ENCODE data around the gene WDR37.
"Not testable (repeated sequence)": the region's sequence is repeated elsewhere in the genome, so short reads cannot be mapped to it uniquely, and the experiment has no call there.

Gene WDR37, protein sequence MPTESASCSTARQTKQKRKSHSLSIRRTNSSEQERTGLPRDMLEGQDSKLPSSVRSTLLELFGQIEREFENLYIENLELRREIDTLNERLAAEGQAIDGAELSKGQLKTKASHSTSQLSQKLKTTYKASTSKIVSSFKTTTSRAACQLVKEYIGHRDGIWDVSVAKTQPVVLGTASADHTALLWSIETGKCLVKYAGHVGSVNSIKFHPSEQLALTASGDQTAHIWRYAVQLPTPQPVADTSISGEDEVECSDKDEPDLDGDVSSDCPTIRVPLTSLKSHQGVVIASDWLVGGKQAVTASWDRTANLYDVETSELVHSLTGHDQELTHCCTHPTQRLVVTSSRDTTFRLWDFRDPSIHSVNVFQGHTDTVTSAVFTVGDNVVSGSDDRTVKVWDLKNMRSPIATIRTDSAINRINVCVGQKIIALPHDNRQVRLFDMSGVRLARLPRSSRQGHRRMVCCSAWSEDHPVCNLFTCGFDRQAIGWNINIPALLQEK

GRCh38 chr10:1056326-1057105, at the start of gene WDR37:
WDR37 (plus strand) TSS chr10:1056385; CDS start chr10:1072156, 15,771 bp downstream.
- DNase-seq (ENCODE audit: low read depth): peak; percentile 95

DNA sequence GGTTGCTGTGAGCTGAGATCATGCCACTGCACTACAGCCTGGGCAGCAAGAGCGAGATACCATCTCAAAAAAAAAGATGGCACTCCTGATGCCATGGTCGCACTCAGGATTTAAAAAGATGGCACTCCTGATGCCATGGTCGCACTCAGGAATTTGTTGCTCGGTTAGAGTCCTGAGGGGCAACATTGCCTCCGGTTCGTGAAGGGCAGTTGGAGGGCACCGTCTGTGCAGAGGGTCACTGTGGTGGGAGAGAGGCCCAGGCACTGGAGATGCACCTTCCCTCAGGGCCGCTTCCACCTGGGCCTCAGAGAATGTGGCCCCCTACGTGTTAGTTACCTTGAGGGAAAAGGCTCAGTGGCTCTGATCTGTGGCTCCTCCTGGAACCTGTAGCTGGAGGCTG, 49.6 kb upstream of the WDR37 start:
- DNase-seq (ENCODE audit: low read depth): no peak

- DNase-seq (ENCODE audit: low read depth): no peak
Observed at GRCh38 chr10:1007583-1007982, 48.6 kb upstream of the WDR37 start.

DNA sequence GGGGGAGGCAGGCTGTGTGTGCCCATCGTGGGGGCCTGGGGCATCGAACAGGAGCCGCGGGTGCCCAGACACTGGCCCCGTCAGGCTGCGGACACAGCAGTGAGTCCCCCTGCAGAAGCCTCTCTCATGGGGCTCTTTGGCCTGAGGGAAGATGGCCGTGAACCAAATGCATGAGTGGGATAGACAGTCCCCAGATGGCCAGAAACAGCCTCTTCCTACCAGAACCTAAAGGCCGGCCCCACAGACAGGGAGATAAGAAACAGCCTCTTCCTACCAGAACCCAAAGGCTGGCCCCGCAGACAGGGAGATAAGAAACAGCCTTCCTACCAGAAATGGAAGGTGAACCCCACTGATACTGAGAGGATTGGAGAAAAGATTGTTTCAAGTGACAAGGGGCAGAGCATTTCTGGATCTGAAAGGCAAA, 47.1 kb upstream of the WDR37 start:
- DNase-seq (ENCODE audit: low read depth): no peak

- DNase-seq (ENCODE audit: low read depth): not testable (repeated sequence)
Observed at GRCh38 chr10:1009947-1010346, 46.2 kb upstream of the WDR37 start.

DNA sequence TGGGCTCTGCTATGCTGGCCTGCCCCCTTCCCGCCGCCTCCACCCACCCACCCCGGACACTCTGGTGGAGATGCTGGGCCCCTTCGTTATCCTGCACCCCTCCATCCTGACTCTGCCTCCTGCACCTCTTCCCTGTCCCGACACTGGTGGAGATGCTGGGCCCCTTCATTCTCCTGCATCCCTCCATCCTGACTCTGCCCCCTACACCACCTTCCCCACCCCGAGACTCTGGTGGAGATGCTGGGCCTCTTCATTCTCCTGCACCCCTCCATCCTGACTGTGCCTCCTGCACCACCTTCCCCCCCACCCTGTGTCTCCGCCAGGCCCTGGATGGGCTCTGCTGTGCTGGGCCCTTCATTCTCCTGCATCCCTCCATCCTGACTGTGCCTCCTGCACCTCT, 45.5 kb upstream of the WDR37 start:
- no peak for DNase-seq (ENCODE audit: low read depth)

- no peak for DNase-seq (ENCODE audit: low read depth)
Observed at GRCh38 chr10:1011696-1012095, 44.5 kb upstream of the WDR37 start.

- no peak for DNase-seq (ENCODE audit: low read depth)
Observed at GRCh38 chr10:1015688-1016087, 40.5 kb upstream of the WDR37 start.

- DNase-seq (ENCODE audit: low read depth): no peak
Observed at GRCh38 chr10:1019362-1019761, 36.8 kb upstream of the WDR37 start.

DNA sequence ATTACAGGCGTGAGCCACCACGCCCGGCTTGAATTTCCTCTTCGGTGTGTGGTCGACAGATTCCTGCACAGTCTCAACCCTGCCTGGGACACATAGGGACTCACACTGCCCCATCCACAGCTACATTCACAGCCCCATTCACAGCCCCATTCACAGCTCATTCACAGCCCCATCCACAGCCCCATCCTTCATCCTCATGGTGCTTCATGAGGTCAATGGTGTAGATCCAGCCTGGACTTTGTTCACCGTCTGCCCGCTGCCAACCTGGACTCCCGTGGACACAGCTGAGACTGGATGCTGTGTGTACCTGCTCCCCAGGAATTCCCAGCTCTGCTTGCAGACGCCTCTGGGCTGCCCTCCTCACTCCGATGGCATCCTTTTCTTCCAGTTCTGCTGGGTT, 35.7 kb upstream of the WDR37 start:
- no peak for DNase-seq (ENCODE audit: low read depth)

GRCh38 chr10:1020958-1021357, 35.2 kb upstream of the WDR37 start:
- DNase-seq (ENCODE audit: low read depth): no peak

DNA sequence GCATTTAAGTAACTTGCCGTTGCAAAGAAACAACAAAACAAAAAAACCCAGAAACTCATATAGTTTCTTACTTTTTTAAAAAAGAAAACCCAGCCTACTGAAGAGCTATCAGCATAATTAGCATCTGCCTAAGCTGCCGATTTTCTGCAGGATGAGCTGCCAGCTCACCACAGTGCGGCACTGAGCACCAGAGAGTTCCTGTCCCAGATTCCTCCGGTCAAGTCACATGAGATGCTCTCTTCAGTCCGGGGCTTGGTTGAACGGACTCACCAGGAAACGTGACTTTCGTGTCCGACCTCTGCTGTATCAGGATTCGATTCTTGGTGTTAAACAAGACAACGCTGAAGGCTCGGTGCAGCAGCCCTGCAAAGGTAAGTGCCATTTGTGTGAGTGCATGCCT, 33.8 kb upstream of the WDR37 start:
- no peak for DNase-seq (ENCODE audit: low read depth)

DNA sequence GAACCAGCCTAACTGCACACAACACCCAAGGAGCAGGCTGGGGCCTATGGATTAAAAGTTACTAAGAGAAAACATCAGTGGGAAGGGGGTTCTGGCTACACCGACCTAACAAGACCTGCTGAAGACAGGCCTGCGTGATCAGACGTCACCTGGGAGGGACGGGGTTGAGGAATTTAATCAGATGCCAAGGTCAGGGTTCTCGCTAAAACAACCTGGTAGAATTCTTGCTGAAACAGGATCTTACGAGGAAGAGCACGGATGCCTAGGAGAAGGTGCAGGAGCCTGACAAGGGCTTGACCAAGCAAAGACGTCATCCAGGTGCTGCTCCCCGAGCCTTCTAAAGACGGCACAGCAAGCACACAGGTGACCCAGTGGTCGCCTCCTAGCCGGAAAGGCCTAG, 32.1 kb upstream of the WDR37 start:
- no peak for DNase-seq (ENCODE audit: low read depth)

DNA sequence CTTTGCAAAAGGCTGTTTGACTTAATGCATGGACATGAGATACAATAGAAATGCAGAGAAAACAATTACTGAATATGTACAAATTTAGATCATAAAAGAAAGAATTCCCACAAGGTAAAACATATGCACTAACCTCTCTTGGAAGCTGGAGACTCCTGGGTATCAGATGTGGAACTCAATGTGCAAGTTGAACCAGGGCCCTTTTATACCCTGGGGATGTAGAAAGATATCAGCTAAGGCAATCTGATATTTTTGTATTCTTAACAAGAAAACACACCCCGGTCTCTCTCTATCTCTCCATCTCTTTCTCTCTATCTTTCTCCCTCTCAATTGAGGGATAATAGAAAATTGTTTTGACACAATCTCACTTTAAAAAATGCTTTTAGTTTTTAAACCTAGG, 30.5 kb upstream of the WDR37 start, which contains the start of gene IDI2:
Gene IDI2 (minus strand): TSS at position 177 of the 400 bp plus-strand sequence. CDS start 1,136 bp downstream, outside the sequence.
- DNase-seq (ENCODE audit: low read depth): no peak

DNA sequence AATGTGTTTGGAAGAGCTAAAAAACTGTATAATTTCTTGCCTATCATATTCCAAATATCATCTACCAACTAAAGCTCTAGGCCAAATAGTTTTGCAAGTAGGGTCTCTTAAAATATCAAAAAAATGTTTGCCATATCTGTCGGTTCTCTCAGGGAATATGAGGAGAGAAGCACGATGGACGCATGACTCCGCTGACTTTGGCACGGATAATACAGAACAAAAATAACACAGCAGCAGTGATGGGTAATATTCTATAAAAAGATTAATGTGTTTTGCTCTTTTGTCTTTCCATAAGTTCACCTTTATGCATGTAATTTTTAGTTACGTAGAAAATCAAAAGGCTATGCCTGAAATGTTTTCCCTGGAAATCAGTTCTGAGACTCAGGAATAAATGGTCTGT, 29.6 kb upstream of the WDR37 start:
- DNase-seq (ENCODE audit: low read depth): no peak

- DNase-seq (ENCODE audit: low read depth): no peak
Observed at GRCh38 chr10:1029838-1030237, 26.3 kb upstream of the WDR37 start.

GRCh38 chr10:1033601-1034000, 22.6 kb upstream of the WDR37 start:
- no peak for DNase-seq (ENCODE audit: low read depth)

- DNase-seq (ENCODE audit: low read depth): no peak
Observed at GRCh38 chr10:1034758-1035157, 21.4 kb upstream of the WDR37 start.

- no peak for DNase-seq (ENCODE audit: low read depth)
Observed at GRCh38 chr10:1035201-1035600, 21.0 kb upstream of the WDR37 start.

DNA sequence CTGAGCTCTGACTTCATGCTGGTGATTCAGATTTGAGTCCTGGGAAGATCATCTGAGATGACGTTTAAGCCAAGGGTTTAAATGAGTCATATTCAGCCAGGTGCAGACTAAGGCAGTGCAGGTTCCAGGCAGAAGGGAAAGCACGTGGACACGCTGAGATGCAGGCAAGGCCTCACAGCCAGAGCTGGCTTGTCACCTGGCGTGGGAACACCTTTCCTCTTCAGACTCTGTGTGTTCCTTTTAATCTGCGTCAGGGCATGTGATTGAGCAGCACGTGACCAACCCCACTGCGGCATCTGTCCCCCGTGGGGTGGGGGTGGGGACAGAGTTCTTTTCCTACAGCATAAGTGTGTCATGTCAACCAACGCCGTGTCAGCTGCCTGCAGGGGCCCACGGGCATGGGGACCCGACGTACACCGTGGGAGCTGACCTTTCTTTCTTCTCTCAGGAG, 19.8 kb upstream of the WDR37 start:
- DNase-seq (ENCODE audit: low read depth): peak; percentile 71

- DNase-seq (ENCODE audit: low read depth): no peak
Observed at GRCh38 chr10:1037098-1037497, 19.1 kb upstream of the WDR37 start.

DNA sequence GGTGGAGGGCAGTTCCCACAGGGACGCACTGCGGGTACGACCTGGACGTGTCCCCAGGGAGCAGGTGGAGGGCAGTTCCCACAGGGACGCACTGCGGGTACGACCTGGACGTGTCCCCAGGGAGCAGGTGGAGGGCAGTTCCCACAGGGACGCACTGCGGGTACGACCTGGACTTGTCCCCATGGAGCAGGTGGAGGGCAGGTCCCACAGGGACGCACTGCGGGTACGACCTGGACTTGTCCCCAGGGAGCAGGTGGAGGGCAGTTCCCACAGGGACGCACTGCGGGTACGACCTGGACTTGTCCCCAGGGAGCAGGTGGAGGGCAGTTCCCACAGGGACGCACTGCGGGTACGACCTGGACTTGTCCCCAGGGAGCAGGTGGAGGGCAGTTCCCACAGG, 17.4 kb upstream of the WDR37 start:
- DNase-seq (ENCODE audit: low read depth): not testable (repeated sequence)

- DNase-seq (ENCODE audit: low read depth): no peak
Observed at GRCh38 chr10:1040133-1040532, 16.1 kb upstream of the WDR37 start.
